Astrocyte of the cerebellum (primary cell): ENCODE results near the gene CADM3.

Experiments used
- DNase-seq: peaks from one replicate; pipeline ENCODE4 v3.0.0-alpha.2; 2011; ENCODE audit warnings: low read depth
- H3K4me3 ChIP-seq: 2 replicates; pipeline ENCODE4 v1.5.1; 2011; ENCODE audit warnings: mild to moderate bottlenecking, low read depth, low read length, moderate library complexity
- in situ Hi-C: cut with HindIII; loops from 2 replicates; pipeline ENCODE4 v1.10.0; 2017; ENCODE audit warnings: low sequenced_read_pairs
- TF ChIP-seq, protein P1 (sequence below): IDR thresholded peaks from 2 replicates; pipeline ENCODE4 v1.5.1; 2012; ENCODE audit warnings: low read length, low read depth, moderate library complexity, mild to moderate bottlenecking; ENCODE audit errors: missing control alignments

The CADM3 gene

GRCh38 chr1:159181328-159182024 is 10.1 kb downstream of the CADM3 start:
- DNase-seq: no peak
- H3K4me3 ChIP-seq: no peak overlapping the region
- TF ChIP-seq, protein P1, sequence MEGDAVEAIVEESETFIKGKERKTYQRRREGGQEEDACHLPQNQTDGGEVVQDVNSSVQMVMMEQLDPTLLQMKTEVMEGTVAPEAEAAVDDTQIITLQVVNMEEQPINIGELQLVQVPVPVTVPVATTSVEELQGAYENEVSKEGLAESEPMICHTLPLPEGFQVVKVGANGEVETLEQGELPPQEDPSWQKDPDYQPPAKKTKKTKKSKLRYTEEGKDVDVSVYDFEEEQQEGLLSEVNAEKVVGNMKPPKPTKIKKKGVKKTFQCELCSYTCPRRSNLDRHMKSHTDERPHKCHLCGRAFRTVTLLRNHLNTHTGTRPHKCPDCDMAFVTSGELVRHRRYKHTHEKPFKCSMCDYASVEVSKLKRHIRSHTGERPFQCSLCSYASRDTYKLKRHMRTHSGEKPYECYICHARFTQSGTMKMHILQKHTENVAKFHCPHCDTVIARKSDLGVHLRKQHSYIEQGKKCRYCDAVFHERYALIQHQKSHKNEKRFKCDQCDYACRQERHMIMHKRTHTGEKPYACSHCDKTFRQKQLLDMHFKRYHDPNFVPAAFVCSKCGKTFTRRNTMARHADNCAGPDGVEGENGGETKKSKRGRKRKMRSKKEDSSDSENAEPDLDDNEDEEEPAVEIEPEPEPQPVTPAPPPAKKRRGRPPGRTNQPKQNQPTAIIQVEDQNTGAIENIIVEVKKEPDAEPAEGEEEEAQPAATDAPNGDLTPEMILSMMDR: no peak
- in situ Hi-C loops: no loop called here

DNA sequence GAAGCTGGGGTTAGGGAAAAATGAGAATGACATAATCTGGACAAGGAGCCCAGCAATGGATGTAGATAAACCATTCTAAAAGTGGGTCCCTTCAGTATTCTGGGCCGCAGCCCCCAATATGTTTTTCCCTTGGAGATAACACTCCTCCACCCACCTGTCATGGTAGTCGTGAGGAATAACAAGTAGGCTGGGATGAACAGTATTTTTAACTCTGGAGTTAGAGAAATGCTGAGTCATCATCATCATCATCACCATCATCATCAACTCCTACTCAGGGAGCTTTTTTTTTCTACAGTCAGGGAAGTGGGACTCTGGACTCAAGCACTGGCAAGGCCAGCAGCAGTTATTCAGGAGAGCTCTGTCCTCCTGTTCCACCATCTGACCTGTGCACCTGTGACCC is 12.8 kb downstream of the CADM3 start:
- TF ChIP-seq, protein P1: no peak
- in situ Hi-C loops: no loop called here
- DNase-seq: no peak
- H3K4me3 ChIP-seq: no peak overlapping the region

GRCh38 chr1:159185121-159185520 is 13.7 kb downstream of the CADM3 start:
- TF ChIP-seq, protein P1: no peak
- DNase-seq: no peak
- in situ Hi-C loops: no loop called here
- H3K4me3 ChIP-seq: no peak overlapping the region

- in situ Hi-C loops: no loop called here
- TF ChIP-seq, protein P1: no peak
- no peak for DNase-seq
- no peak overlapping the region for H3K4me3 ChIP-seq
Measured at GRCh38 chr1:159187033-159187432, 15.6 kb downstream of the CADM3 start.

GRCh38 chr1:159187647-159188374 is 16.4 kb downstream of the CADM3 start:
- TF ChIP-seq, protein P1: no peak
- in situ Hi-C loops: no loop called here

GRCh38 chr1:159188375-159188788 is 17.0 kb downstream of the CADM3 start:
- peak overlapping the region; percentile 22 for H3K4me3 ChIP-seq
- in situ Hi-C loops: no loop called here
- peak; percentile 4 for DNase-seq
- TF ChIP-seq, protein P1: no peak

More at GRCh38 chr1:159187647-159188374, 16.4 kb downstream of the CADM3 start:
- H3K4me3 ChIP-seq: peak overlapping the region; percentile 22
- no peak for DNase-seq
